GM19035 (cell line): Measurements from ENCODE around the gene ABCA10.
"Not testable (repeated sequence)": the region's sequence is repeated elsewhere in the genome, so short reads cannot be mapped to it uniquely, and the experiment has no call there.

Experiments
- ATAC-seq: cut with Tn5 transposase; IDR thresholded peaks from one replicate; pipeline ENCODE4 v1.9.1; 2021; ENCODE audit not compliant: unreplicated experiment

The ABCA10 gene

GRCh38 chr17:69173118-69173517 lies 55.5 kb downstream of the ABCA10 start:
- ATAC-seq = no peak

GRCh38 chr17:69170377-69170776 lies 58.2 kb downstream of the ABCA10 start:
- no peak for ATAC-seq

DNA sequence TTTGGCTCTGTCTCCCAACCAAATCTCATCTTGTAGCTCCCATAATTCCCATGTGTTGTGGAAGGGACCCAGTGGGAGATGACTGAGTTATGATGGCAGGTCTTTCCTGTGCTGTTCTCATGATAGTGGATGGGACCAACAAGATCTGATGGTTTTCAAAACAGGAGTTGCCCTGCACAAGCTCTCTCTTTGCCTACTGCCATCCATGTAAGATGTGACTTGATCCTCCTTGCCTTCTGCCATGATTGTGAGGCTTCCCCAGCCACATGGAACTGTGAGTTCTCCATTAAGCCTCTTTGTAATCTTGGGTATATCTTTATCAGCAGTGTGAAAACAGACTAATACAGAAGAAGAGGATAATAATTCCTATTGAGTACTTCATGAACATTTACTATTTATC lies 60.0 kb downstream of the ABCA10 start:
- ATAC-seq = not testable (repeated sequence)

DNA sequence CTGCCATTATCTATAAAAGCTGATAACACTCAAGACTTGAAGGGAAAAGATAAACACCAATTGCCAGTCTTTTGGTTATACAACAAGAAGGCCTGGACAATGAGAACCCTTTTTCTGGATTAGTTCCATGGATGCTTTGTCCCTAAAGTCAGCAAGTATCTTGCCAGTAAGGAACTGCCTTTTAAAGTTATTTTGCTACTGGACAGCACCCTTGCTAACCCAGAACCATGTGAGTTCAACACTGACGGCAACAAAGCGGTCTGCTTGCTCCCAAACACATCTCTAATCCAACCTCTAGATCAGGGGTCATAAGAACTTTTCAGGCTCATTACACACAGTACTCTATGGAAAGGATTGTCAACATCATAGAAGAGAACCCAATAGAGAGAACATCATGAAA lies 61.7 kb downstream of the ABCA10 start:
- ATAC-seq = no peak

DNA sequence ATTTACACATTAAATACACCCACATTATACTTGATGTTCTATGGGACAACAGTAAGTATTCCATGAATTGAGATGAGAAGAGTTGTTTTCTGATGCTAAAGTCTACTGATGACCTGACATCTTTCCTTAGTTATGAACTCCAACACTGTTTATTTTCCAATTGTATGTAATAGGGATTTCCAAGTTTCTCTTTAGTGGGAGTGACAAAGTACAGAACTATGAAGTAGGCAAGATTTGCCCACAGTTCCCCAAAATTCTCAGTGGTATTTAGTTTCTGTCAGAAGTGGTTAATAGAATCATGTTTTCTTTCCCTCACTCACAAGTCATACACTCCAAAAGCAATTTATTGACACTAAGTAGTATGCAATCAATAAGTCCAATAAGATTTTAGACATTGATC lies 64.4 kb downstream of the ABCA10 start:
- ATAC-seq = no peak

GRCh38 chr17:69159418-69159817 lies 69.2 kb downstream of the ABCA10 start:
- no peak for ATAC-seq

- ATAC-seq = no peak
Measured at GRCh38 chr17:69154267-69154666, 74.4 kb downstream of the ABCA10 start.

DNA sequence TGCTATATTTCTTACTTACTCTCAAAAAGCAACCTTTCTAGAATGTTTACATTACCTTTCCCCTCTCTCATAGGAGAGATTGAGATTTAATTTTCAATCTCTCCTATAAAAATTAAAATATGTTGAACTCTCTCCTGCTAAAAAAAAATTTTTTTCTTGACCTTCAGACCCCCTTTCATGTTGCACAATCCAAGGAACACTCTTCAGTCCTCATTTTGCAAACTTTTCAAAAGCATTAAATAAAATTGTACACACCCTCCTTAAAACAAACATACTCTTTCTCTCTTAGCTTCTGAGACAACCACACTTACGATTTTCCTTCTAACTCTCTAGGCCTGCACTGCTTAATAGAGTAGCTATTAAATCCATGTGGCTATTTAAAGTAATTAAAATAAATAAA lies 78.3 kb downstream of the ABCA10 start:
- ATAC-seq = no peak

DNA sequence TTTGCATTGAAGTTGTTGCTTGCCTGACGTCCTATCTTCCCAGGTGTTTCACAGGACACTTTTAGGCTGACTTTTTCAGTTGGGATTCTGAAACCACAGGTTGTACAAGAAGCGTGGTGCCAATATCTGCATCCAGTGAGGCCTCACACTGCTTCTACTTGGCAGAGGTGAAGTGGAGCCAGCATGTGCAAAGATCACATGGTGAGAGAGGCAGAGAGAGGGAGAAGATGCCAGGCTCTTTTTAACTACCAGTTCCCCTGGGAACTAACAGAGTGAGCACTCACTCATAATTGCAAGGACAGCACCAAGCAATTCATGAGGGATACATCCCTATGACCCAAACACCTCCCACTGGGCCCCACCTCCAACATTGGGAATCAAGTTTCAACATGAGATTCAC lies 81.2 kb downstream of the ABCA10 start:
- no peak for ATAC-seq

GRCh38 chr17:69144331-69145255 lies 84.0 kb downstream of the ABCA10 start:
- no peak for ATAC-seq

DNA sequence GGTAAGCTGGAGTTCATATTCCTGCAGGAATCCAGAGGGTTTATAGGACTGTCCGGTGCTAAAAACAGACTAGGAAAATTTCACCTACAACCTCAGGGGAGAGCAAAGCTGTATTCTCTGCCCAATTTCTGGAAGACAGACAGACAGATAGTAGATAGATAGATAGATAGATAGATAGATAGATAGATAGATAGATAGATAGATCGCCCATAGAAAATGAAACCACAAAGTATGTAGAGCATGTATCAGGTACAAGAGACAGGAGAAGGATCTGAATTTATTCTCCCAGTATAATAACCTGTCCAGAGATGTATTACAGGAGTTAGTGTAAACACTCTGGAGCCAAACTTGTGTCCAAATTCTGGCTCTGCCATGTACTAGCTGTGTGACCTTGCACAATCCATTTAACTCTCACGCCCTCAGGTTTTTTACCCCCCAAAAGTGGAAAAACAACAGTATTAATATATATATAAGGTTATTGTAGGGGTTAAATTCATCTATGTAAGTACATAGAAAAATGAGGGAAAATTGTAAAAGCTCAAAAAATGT lies 84.9 kb downstream of the ABCA10 start:
- no peak for ATAC-seq

DNA sequence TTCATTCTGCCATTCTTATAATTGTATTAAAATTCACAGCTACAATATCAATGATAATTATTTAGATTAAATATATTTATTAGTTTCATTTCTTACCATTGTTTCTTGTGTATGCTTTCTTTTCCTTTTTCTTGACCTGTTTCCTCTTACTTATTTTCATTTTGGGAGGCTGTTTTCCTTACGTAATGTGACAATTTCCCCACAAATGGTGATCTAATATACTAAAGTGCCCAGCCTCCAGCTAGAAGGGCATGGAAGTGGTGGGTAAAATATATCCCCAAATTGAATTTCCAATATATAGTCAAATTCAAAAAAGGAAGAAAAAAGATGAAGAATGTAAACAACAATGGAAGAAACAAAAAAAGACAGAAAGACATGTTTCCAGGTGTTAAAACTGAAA lies 85.5 kb downstream of the ABCA10 start:
- no peak for ATAC-seq

DNA sequence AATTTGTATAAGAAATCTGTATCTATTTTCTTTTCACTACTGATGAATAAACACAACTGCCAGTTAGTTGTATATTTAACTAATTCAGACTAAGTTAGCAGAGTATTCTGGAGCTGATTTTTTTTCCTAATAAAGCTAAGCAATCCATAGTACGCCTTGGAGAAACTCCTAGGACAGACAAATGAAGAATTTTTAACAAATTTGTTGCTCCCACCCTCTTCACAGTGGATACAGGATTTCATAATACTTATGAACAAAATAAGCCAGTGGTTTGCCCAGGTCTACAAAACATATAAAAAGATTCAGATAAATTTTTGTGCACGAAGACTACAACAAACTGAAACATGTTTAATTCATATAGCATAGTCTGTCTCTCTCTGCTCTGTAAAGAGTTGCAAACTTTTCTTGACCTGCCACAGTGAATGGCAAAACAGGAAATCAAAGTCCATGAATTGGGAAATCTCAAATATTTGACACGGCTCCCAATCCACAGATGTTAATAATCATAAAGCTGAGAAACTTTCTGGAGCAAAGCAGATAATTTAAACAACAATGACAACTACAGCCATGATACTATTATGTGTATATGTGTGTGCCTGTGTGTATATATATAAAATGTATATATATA lies 86.3 kb downstream of the ABCA10 start:
- ATAC-seq = no peak

DNA sequence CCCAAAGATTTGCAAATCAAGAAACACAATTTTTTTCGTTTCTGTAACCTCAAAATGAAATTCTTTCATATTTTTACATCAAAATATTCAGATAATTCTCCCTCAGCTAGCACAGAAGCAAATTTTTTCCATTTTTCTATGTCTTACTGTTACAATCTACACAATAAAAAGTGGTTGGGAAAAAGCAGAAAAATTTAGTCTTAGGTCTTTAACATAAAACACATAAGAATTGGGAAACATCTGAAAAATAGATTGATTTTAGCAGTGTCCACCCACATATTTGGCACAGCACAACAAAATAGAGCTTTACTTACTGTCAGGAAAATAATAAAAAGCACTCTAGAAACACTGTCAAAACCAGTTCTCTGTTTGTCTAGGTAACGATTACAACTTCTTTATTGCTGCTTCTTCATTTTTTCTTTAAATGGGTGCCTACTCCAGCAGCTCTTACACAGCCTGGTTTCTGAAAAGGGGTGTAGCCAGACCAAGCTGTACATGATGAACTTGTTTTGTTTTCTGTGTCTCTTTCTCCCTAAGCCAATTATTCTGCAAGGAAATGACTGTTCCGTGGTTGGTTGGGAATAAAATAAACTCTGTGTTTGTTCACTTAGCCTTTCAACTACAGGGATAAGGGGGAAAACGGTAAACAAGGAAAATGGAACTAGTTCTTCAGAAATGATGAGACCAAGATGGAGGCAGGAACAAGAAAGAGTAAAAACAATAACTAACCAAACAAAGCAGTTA lies 87.0 kb downstream of the ABCA10 start, which contains the start of gene ABCA6:
TSS of gene ABCA6 (minus strand) at position 465 of the 744 bp plus-strand sequence. CDS start 1,192 bp downstream, outside the sequence.
- no peak for ATAC-seq

- ATAC-seq = no peak
Measured at GRCh38 chr17:69134112-69134511, 94.5 kb downstream of the ABCA10 start.

DNA sequence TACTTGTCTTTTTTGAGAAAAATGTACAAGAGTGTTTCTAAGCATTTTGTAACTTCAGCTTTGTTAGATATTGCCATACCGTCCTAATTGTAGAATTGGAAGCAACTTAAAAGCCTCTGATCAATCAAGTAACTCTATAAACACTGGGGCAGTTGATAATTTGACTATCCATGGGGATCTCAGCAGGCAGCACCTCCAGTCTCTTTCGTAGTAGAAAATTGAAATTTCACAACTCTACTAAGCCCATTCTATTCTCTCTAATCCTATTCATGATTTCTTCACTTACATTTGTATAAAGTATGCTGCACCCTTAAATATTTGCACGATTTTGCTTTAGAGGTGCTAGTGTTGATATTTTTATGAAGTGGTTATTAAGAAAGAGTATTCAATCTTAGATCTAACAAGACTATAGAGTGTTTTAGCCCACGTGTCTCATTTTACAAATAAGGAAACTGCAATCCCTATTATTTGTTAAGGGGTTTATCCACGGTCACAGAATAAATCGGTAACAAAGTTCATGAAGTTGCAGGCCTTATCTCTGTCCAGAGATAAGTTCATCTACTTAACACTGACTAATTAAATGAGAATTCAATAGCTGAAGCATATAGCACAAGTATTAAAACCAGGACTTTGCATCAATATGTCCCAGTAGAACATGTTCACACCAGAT lies 97.9 kb downstream of the ABCA10 start:
- no peak for ATAC-seq

GRCh38 chr17:69123626-69124025 lies 105.0 kb downstream of the ABCA10 start:
- ATAC-seq = no peak

GRCh38 chr17:69122065-69122464 lies 106.6 kb downstream of the ABCA10 start:
- no peak for ATAC-seq

DNA sequence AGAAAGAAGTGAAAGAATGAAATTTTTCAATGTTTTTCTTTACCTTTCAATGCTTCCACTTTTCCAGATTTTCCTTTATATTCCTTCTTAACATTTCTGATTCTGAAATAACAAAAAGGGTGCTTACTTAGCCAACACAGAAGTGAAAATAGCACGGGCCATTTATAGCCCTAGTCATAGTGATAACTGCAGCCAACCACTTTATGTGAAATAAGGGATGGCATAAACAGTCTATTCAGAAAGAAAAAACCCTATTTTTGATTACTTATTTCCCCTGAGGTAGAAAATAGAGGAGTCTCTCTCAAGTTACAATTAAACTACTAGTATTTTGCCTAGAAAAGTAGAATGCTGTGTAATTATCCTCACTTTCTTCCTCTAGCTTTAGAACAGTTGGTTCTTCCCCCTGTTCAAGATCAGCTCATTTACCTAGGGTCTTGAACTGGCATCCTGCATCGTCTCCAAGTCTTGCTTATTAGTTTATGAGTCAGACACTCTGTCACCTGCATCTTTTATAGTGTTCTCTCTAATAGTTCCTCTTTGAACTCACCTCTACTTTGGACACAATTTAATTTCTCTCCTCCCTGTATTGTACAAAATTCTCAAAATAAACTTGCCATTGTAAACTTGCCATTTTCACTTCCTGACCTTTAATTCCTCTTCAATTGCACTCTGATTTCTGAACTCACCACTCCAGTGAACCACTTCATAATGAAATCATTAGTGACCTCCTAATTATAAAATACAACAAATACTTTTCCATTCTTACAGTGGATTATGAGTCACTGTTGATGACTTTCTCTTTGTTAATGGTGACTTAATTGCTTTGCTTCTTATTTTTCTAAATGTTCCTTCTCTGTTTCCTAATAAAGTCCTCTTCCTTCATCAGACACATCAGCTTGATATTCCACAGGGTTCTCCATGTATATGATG lies 110.5 kb downstream of the ABCA10 start:
- peak; percentile 53 for ATAC-seq

DNA sequence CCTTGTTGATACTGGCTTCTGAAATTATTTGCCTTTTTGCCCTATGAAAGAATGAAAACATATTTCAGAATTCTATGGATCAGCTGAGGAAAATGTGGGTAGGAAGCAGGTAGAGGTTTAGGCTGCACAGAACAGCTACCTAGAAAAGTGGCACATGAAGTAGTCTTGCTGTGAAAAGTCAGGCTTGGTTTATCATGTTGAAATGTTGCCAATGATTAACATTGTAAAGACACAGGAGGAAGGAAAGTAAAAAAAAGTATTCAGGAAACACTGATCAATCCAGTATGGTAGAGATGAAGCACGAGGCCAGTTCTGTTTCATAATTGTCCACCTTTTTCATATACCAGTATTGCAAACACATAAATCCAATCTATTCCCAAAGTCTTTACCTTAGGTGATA lies 116.8 kb downstream of the ABCA10 start:
- ATAC-seq = no peak
